HG03378 (cell line): ENCODE data around the gene CFC1B.
A peak's percentile ranks its signal among the peaks of the same experiment; 100 is the strongest.
"Not testable (repeated sequence)": the region's sequence is repeated elsewhere in the genome, so short reads cannot be mapped to it uniquely, and the experiment has no call there.

Experiments
- ATAC-seq: cut with Tn5 transposase; IDR thresholded peaks from one replicate; pipeline ENCODE4 v1.9.1; 2021; ENCODE audit warnings: mild to moderate bottlenecking, moderate library complexity; ENCODE audit not compliant: unreplicated experiment

Gene CFC1B

GRCh38 chr2:130520992-130521391 is at the start of gene CFC1B:
Gene CFC1B, plus strand, starts transcription at chr2:130521222. Its CDS starts 263 bp downstream, at chr2:130521485.
- ATAC-seq = not testable (repeated sequence)

DNA sequence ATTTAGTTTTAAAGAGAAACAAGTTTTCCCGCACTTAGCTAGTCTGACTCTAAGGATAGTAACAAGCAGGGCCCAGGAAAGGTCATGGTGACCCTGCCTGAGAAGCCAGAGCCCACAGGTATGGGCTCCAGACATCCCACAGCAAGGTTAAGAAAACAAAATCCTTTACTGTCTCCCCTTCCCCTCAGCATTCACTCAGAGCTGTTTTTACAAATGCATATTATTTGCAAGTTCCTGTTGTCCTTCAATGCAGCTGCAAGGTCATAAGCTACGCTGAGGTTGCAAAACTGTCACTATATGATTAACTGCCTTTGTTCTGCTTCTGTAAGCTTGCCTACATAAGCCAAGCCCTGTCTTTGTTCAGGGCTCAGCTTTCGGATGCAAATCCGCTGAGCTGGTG is 29.9 kb upstream of the CFC1B start:
- not testable (repeated sequence) for ATAC-seq

DNA sequence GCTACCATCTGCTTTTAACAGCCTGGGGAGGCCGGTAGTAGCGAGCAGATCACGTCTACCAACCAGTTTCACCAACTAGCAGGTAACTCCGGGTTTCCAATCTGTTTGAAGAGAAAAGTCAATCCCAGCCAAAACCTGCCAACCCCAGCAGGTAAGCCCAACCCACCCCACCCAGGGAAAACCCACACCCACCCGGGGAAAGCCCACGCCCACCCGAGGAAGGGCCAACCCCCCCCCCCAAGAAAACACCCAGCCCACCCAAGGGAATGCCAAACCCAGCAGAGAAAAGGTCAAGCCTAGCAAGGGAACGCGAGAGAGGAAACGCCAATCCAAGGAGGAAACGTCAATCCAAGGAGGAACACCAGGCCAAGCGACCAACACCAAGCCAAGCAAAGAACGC is 11.8 kb upstream of the CFC1B start, which contains the start of gene POTEI:
Gene POTEI (minus strand): TSS at position 101 of the 400 bp plus-strand sequence. CDS start 93 bp downstream, at position 8.
- ATAC-seq = not testable (repeated sequence)

GRCh38 chr2:130510807-130511746 is 9.9 kb upstream of the CFC1B start:
- ATAC-seq = not testable (repeated sequence)

DNA sequence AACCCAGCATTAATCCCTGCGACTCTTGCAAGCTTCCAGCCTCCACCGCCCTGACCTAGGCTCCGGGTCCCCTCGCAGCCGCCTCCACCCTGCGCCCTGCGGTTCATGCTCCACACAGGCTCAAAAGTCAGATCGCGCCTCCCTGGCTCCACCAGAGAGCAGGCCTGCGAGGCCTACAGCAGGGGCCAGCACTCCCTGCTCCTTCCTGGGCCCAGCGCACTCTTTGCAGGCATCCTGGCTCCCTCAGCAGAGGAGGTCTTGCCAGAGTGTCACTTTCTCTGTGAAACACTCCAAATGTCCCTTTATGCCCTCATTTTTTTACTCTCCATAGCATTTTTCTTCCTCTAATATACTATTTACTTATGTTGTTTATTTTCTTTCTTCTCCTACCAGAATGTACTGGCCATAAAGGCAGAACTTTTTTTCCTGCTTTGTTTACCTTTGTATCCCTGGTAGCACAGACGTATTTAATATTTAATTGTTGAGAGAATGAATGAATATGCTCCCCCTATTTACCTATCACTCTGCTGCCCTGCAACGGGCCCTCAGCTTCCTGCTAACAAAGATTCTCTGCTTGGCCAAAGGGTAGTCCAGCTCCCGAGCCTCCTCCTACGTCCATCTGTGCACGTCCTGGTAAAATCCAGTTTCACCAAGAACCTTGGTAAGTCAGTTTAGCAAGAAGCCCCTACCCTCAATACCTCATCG is 9.1 kb upstream of the CFC1B start:
- not testable (repeated sequence) for ATAC-seq

- ATAC-seq = not testable (repeated sequence)
These were observed 2.4 kb upstream of the CFC1B start for GRCh38 chr2:130518516-130519106.

DNA sequence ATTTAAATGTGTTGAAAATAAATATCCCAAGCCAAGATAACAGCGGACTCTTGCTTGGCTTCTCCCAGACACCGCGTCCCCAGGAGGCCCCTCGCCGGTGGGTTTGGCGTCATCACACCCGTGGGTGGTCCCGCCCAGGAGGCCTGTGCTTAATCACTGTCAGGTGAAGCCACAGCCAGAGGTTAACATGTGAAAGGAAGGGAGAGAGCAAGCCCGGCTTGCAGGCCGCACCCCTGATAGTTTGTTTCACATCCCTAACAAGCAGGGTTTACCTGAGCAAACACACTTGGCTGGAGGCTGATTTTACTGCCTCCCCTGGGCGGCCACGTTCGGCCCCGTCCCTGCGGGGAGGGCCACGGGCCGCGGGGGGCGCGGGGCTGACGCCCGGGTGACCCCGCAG is 1.4 kb downstream of the CFC1B start:
- not testable (repeated sequence) for ATAC-seq

- ATAC-seq = not testable (repeated sequence)
These were observed 6.4 kb downstream of the CFC1B start for GRCh38 chr2:130527365-130527967.

- not testable (repeated sequence) for ATAC-seq
These were observed 8.5 kb downstream of the CFC1B start for GRCh38 chr2:130529545-130529944.

GRCh38 chr2:130530212-130530611 is 9.2 kb downstream of the CFC1B start:
- not testable (repeated sequence) for ATAC-seq

DNA sequence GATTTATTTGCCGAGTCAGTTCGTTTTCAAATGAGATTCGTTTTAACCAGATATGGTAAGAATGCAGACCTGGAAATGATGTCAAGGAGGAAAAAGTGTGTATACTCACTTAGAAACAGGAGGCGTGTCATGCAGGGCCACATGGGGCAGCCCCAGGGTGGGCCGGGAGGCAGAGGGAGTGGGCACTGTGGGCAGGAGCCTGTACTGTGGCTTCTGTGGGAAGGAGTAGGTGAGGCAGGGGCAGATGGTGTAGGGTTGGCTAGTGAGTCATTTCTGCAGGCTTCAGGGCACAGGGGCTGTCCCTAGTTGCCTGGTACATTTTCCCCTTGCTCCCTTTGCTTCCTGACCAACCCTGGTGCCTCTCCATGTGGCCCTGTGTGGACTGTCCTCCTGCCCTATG is 10.2 kb downstream of the CFC1B start:
- ATAC-seq = peak; percentile 96

- ATAC-seq = peak; percentile 20
These were observed 10.7 kb downstream of the CFC1B start for GRCh38 chr2:130531672-130532071.

GRCh38 chr2:130536654-130537053 is 15.6 kb downstream of the CFC1B start:
- ATAC-seq = not testable (repeated sequence)

- ATAC-seq = not testable (repeated sequence)
These were observed 17.2 kb downstream of the CFC1B start for GRCh38 chr2:130538271-130538670.

GRCh38 chr2:130542789-130543188 is 21.8 kb downstream of the CFC1B start:
- ATAC-seq = not testable (repeated sequence)

GRCh38 chr2:130543785-130544528 is 22.9 kb downstream of the CFC1B start:
- ATAC-seq = not testable (repeated sequence)

DNA sequence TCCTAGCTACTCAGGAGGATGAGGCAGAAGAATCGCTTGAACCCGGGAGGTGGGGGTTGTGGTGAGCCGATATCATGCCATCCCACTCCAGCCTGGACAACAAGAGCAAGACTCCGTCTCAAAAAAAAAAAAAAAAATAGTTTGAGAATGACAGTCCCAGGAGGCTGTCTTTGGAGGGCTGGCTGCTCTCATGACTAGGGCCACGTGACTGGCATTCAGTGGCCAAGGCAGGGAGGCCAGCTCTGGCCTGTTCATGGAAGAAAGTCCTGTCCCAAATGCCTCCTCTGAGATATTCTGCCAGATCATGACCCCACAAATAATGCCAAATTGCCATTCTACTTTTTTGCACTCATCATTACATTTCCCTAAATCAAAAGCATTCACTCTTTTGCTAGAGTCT is 24.0 kb downstream of the CFC1B start:
- not testable (repeated sequence) for ATAC-seq

DNA sequence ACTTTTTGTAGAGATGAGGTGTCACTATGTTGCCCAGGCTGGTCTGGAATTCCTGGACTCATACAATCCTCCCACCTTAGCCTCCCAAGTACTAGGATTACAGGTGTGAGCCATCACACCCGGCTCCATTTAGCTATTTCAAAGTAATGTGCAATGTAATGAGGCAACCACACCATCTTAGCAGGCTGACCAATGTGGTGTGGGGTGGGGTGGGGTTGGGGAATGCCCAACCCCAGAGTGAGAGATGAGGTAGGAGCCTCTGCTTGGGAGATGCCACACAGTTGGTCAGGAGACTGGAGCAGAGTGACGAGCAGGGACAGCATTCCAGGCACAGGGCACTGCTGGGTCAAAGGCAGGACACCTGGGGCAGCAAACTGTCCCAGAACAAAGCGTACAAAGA is 27.4 kb downstream of the CFC1B start:
- not testable (repeated sequence) for ATAC-seq

GRCh38 chr2:130549475-130549874 is 28.5 kb downstream of the CFC1B start:
- ATAC-seq = not testable (repeated sequence)

DNA sequence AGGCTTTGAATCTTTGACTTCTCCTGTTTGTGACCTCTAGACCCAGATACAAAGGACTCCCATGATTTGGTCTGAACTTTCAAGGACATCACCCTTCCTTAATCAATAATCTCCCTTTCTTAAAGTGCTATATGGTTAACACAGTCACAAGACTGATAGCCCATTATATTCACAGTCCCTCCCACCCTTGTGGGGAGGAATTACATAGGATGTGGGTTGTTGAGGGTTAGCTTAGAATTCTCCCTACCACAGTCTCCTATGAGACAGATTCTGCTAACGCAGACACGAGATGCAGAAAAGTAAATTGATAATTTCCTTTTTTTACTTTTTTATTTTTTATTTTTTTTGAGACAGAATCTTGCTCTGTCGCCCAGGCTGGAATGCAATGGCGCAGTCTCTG is 33.2 kb downstream of the CFC1B start:
- ATAC-seq = not testable (repeated sequence)
